ENCODE data around the gene KRCC1.

DNA sequence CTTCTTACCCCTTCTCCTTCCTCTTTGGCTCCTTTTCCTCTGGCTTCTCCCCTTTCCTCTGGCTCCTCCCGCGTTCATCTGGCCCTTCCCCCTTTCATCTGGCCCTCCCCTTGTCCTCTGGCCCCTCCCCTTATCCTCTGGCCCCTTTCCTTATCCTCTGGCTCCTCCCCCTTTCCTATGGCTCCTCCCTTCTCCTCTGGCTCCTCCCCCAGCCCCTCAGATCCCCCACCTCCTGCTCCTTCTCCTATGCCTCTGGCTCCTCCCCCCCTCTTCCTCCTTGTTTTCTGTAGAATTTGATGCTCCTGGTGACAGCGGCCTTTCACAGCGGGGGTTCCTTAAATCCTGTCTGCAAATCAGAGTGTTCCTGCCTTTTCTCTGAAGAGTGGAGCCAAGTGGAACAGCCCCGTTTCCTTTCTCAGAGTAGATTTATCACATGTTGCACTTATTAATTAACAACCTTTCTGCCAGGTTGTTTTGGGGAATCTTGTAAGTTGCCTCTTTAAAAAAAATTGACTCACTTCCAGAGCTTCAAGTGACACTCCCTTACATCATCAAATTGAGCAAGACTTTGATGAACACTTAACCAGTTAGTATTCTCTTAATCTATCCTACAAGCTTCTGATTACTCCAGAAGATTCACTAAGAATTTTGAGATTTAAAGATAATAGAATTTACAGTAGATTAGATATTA is 44.4 kb upstream of the KRCC1 start:
- TF ChIP-seq OSR1 (CRISPR knock-in tag; IDR thresholded peaks at IDR 0.05) (no peak), ZFP30 (CRISPR knock-in tag; IDR thresholded peaks at IDR 0.05) (no peak), ZNF70 (CRISPR knock-in tag; IDR thresholded peaks at IDR 0.05) (no peak), ARNTL (CRISPR knock-in tag; IDR thresholded peaks at IDR 0.05; ENCODE audit: borderline replicate concordance, low read depth) (no peak), TCF4 (CRISPR knock-in tag; IDR thresholded peaks at IDR 0.05; ENCODE audit: borderline replicate concordance) (no peak)
- TF ChIP-seq, protein P1, sequence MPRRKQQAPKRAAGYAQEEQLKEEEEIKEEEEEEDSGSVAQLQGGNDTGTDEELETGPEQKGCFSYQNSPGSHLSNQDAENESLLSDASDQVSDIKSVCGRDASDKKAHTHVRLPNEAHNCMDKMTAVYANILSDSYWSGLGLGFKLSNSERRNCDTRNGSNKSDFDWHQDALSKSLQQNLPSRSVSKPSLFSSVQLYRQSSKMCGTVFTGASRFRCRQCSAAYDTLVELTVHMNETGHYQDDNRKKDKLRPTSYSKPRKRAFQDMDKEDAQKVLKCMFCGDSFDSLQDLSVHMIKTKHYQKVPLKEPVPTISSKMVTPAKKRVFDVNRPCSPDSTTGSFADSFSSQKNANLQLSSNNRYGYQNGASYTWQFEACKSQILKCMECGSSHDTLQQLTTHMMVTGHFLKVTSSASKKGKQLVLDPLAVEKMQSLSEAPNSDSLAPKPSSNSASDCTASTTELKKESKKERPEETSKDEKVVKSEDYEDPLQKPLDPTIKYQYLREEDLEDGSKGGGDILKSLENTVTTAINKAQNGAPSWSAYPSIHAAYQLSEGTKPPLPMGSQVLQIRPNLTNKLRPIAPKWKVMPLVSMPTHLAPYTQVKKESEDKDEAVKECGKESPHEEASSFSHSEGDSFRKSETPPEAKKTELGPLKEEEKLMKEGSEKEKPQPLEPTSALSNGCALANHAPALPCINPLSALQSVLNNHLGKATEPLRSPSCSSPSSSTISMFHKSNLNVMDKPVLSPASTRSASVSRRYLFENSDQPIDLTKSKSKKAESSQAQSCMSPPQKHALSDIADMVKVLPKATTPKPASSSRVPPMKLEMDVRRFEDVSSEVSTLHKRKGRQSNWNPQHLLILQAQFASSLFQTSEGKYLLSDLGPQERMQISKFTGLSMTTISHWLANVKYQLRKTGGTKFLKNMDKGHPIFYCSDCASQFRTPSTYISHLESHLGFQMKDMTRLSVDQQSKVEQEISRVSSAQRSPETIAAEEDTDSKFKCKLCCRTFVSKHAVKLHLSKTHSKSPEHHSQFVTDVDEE (CRISPR knock-in tag; IDR thresholded peaks at IDR 0.05) = no peak

All from SK-N-SH treated with all-trans-retinoic acid at 6 μM for 48 hours (cell line).